D721Med (cell line): ENCODE measurements around the gene NAA35.

Source experiments
- DNase-seq: peaks from one replicate; pipeline ENCODE4 v3.0.0; 2011; ENCODE audit warnings: low spot score; ENCODE audit not compliant: insufficient read length
- FAIRE-seq: peaks from 2 replicates; lab custom pipeline; 2011; peaks lifted over from hg19 to GRCh38; lab: Jason Lieb, UNC
- TF ChIP-seq, protein P1 (sequence below): IDR thresholded peaks from 2 replicates; pipeline ENCODE4 v1.5.1; 2012; ENCODE audit warnings: mild to moderate bottlenecking, control low read depth; ENCODE audit not compliant: insufficient read depth; ENCODE audit errors: missing control alignments

The NAA35 gene

DNA sequence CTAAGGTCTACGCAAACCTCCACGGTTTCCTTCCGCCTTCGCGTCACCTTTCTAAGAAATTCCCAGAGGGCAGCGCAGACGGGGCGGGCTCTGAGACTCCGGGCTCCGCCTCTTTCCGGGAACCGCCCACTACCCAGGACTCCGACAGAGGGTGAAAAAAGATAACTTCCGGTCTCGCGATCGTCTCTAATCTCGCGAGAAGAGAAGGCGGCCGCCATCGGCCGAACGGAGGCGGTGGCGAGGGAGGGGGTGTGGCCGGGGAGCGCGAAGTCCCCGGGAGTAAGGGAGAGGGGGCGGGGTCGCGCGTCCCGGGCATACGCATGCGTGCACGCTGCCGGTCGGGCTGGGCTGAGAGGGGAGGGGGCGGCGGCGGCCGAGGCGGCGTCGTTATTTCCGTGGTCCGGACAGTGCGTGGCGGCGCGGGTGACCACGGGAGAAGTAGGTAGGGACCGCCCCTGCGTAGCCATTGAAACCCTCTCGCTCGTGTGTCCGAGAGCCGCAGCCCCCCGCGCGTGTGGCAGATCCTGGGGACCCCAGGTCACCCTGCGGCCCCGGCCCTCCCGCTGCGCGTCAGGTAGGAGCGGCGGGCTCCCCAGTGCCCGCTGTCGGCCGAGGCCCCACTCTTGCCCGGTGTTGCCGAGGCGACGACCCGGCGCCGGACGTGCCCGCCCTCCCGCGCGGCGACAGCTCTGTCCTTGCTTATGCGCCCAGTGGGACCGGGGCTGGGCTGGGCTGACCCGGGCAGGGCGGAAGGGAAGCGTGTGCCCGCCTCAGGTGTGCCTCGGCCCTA, at the start of gene NAA35:
NAA35 (plus strand) TSS at position 315 of the 790 bp plus-strand sequence. CDS start 1,014 bp downstream, outside the sequence.
- TF ChIP-seq, protein P1, sequence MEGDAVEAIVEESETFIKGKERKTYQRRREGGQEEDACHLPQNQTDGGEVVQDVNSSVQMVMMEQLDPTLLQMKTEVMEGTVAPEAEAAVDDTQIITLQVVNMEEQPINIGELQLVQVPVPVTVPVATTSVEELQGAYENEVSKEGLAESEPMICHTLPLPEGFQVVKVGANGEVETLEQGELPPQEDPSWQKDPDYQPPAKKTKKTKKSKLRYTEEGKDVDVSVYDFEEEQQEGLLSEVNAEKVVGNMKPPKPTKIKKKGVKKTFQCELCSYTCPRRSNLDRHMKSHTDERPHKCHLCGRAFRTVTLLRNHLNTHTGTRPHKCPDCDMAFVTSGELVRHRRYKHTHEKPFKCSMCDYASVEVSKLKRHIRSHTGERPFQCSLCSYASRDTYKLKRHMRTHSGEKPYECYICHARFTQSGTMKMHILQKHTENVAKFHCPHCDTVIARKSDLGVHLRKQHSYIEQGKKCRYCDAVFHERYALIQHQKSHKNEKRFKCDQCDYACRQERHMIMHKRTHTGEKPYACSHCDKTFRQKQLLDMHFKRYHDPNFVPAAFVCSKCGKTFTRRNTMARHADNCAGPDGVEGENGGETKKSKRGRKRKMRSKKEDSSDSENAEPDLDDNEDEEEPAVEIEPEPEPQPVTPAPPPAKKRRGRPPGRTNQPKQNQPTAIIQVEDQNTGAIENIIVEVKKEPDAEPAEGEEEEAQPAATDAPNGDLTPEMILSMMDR, result no peak
- no peak for FAIRE-seq
- DNase-seq, result peak; percentile 74

DNA sequence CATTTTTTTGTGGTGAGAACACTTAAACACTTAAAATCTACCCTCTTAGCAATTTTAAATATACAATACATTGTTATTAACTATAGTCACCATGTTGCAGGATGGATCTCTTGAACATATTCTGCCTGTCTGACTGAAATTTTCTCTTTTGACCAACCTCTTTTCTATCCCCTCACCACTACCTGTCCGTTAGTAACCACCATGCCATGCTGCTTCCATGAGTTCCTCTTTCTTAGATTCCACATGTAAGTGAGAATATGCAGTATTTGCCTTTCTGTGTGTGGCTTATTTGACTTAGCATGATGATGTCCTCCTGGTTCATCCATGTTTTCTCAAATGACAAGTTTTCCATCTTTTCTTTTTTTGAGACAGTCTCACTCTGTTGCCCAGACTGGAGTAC, 48.5 kb upstream of the NAA35 start:
- TF ChIP-seq, protein P1, result no peak
- DNase-seq, result no peak
- no peak for FAIRE-seq

DNA sequence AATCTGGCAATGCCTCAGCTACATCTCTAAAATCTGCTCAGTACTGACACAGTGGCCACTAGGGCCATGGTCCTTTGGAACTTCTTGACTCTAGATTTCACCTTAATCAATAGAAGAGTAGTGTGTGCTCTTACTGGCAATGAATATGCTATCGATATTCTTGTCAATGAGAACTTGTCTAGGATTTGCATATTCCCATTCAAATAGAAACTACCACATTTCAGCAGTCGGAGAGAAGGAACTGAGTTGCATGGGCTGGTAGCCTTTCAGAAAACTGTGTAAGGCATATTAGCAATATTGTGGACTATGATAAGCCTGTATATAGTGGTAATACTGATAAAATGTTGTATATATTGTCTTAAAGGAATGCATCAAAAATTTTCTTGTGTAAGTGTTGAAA, 45.3 kb upstream of the NAA35 start:
- FAIRE-seq, result no peak
- TF ChIP-seq, protein P1, result no peak
- DNase-seq, result no peak

- no peak for DNase-seq
- FAIRE-seq, result no peak
- TF ChIP-seq, protein P1, result no peak
Observed at GRCh38 chr9:85897848-85898247, 43.1 kb upstream of the NAA35 start.

DNA sequence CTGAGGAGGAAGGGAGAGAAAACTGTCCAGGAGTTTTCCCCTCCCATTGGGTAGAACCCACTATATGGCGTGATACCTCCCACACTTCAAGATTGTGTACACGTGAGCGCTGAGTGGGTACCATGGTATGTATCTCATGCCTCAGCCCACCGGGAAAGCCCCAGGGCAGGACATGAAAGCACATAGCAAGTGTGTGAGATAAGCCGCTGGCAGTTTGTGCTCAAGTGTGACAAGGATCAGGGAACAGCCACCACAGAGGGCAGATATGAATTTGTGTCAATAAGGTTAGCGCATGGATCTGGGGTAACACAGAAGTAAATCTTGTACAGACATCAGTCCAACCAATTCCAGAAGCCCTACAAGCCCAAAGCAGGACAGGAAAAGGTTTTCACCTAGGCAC, 42.6 kb upstream of the NAA35 start:
- TF ChIP-seq, protein P1, result no peak
- FAIRE-seq (no peak), DNase-seq (no peak)

GRCh38 chr9:85899388-85899787, 41.6 kb upstream of the NAA35 start:
- DNase-seq (no peak), FAIRE-seq (no peak)
- TF ChIP-seq, protein P1, result no peak
